ENCODE results near the gene FGD5. TPM values are rescaled to one million over a fixed set of nuclear protein-coding genes. Genes with fewer than 3 reads are reported as not detected.
A peak's percentile ranks its signal among the peaks of the same experiment; 100 is the strongest.

Gene FGD5
- total and polyA plus RNA-seq, 4 donors, result 2.5 to 61.6 (median 20.0) TPM

- ATAC-seq (ENCODE audit: low FRiP score) (no peak), DNase-seq (peak in 1 of 2 donors; percentile 57)
- no peak overlapping the region for H3K27ac ChIP-seq (ENCODE audit: low read depth in 1 of 2, low read length in 2 of 2)
- 95 to 97% methylated on average over 11 of the region's 11 CpGs for WGBS, 2 donors
- no peaks in the 10 kb centered on the region for H3K36me3 ChIP-seq (ENCODE audit: control insufficient read depth in 1 of 2, insufficient read depth in 2 of 2, low read length in 1 of 2)
- H3K27me3 ChIP-seq (ENCODE audit: control insufficient read depth in 1 of 2, insufficient read depth in 2 of 2, low read length in 1 of 2), result no peaks in the 10 kb centered on the region
- intact Hi-C loops (cut with DNase I), result no loop called here
- H3K4me3 ChIP-seq (ENCODE audit: low read length in 2 of 2), result no peak overlapping the region
- no peaks in the 10 kb centered on the region for H3K9me3 ChIP-seq (ENCODE audit: control insufficient read depth, low read length)
- no peaks in the 10 kb centered on the region for H3K4me1 ChIP-seq (ENCODE audit: control insufficient read depth in 1 of 2, insufficient read depth in 2 of 2, low read length in 2 of 2)
Observed at GRCh38 chr3:14867936-14868570, 49.3 kb downstream of the FGD5 start.

GRCh38 chr3:14869917-14870782 is 51.4 kb downstream of the FGD5 start:
- no peaks in the 10 kb centered on the region for H3K9me3 ChIP-seq (ENCODE audit: control insufficient read depth, low read length)
- H3K27ac ChIP-seq (ENCODE audit: low read depth in 1 of 2, low read length in 2 of 2), result no peak overlapping the region

GRCh38 chr3:14870783-14871060 is 52.0 kb downstream of the FGD5 start:
- DNase-seq (no peak), ATAC-seq (ENCODE audit: low FRiP score) (no peak)
- no peaks in the 10 kb centered on the region for H3K36me3 ChIP-seq (ENCODE audit: control insufficient read depth in 1 of 2, insufficient read depth in 2 of 2, low read length in 1 of 2)
- no peaks in the 10 kb centered on the region for H3K27me3 ChIP-seq (ENCODE audit: control insufficient read depth in 1 of 2, insufficient read depth in 2 of 2, low read length in 1 of 2)
- H3K4me3 ChIP-seq (ENCODE audit: low read length in 2 of 2), result no peak overlapping the region
- H3K27ac ChIP-seq (ENCODE audit: low read depth in 1 of 2, low read length in 2 of 2), result no peak overlapping the region
- H3K4me1 ChIP-seq (ENCODE audit: control insufficient read depth in 1 of 2, insufficient read depth in 2 of 2, low read length in 2 of 2), result no peaks in the 10 kb centered on the region
- 80 to 92% methylated on average over 4 of the region's 4 CpGs for WGBS, 2 donors
- H3K9me3 ChIP-seq (ENCODE audit: control insufficient read depth, low read length), result no peaks in the 10 kb centered on the region
- intact Hi-C loops (cut with DNase I), result no loop called here

More at GRCh38 chr3:14869917-14870782, 51.4 kb downstream of the FGD5 start:
- DNase-seq (peak in 1 of 2 donors; percentile 39), ATAC-seq (ENCODE audit: low FRiP score) (peak; percentile 12)
- 81 to 89% methylated on average over 16 to 17 of the region's 17 CpGs for WGBS, 2 donors
- Histone ChIP-seq H3K27me3 (ENCODE audit: control insufficient read depth in 1 of 2, insufficient read depth in 2 of 2, low read length in 1 of 2) (no peaks in the 10 kb centered on the region), H3K4me3 (ENCODE audit: low read length in 2 of 2) (no peak overlapping the region), H3K4me1 (ENCODE audit: control insufficient read depth in 1 of 2, insufficient read depth in 2 of 2, low read length in 2 of 2) (no peaks in the 10 kb centered on the region), H3K36me3 (ENCODE audit: control insufficient read depth in 1 of 2, insufficient read depth in 2 of 2, low read length in 1 of 2) (no peaks in the 10 kb centered on the region)
- intact Hi-C loops (cut with DNase I), result no loop called here

GRCh38 chr3:14871456-14872200 is 52.9 kb downstream of the FGD5 start:
- Histone ChIP-seq H3K36me3 (ENCODE audit: control insufficient read depth in 1 of 2, insufficient read depth in 2 of 2, low read length in 1 of 2) (no peaks in the 10 kb centered on the region), H3K4me3 (ENCODE audit: low read length in 2 of 2) (no peak overlapping the region), H3K4me1 (ENCODE audit: control insufficient read depth in 1 of 2, insufficient read depth in 2 of 2, low read length in 2 of 2) (no peaks in the 10 kb centered on the region), H3K27me3 (ENCODE audit: control insufficient read depth in 1 of 2, insufficient read depth in 2 of 2, low read length in 1 of 2) (no peaks in the 10 kb centered on the region), H3K9me3 (ENCODE audit: control insufficient read depth, low read length) (no peaks in the 10 kb centered on the region), H3K27ac (ENCODE audit: low read depth in 1 of 2, low read length in 2 of 2) (no peak overlapping the region)
- no peak for DNase-seq
- no peak for ATAC-seq (ENCODE audit: low FRiP score)
- intact Hi-C loops (cut with DNase I), result no loop called here
- 81 to 83% methylated on average over 10 of the region's 10 CpGs for WGBS, 2 donors

- Histone ChIP-seq H3K27me3 (ENCODE audit: control insufficient read depth in 1 of 2, insufficient read depth in 2 of 2, low read length in 1 of 2) (no peaks in the 10 kb centered on the region), H3K36me3 (ENCODE audit: control insufficient read depth in 1 of 2, insufficient read depth in 2 of 2, low read length in 1 of 2) (no peaks in the 10 kb centered on the region), H3K4me1 (ENCODE audit: control insufficient read depth in 1 of 2, insufficient read depth in 2 of 2, low read length in 2 of 2) (no peaks in the 10 kb centered on the region), H3K27ac (ENCODE audit: low read depth in 1 of 2, low read length in 2 of 2) (no peak overlapping the region), H3K4me3 (ENCODE audit: low read length in 2 of 2) (no peak overlapping the region), H3K9me3 (ENCODE audit: control insufficient read depth, low read length) (no peaks in the 10 kb centered on the region)
- DNase-seq (no peak), ATAC-seq (ENCODE audit: low FRiP score) (no peak)
- intact Hi-C loops (cut with DNase I), result no loop called here
- 67 to 90% methylated on average over 4 of the region's 4 CpGs for WGBS, 2 donors
Observed at GRCh38 chr3:14872706-14873105, 53.9 kb downstream of the FGD5 start.

- H3K36me3 ChIP-seq (ENCODE audit: control insufficient read depth in 1 of 2, insufficient read depth in 2 of 2, low read length in 1 of 2), result no peaks in the 10 kb centered on the region
- H3K4me3 ChIP-seq (ENCODE audit: low read length in 2 of 2), result no peak overlapping the region
- no peaks in the 10 kb centered on the region for H3K27me3 ChIP-seq (ENCODE audit: control insufficient read depth in 1 of 2, insufficient read depth in 2 of 2, low read length in 1 of 2)
- intact Hi-C loops (cut with DNase I), result no loop called here
- 77 to 93% methylated on average over 4 of the region's 4 CpGs for WGBS, 2 donors
- no peak overlapping the region for H3K27ac ChIP-seq (ENCODE audit: low read depth in 1 of 2, low read length in 2 of 2)
- no peak for ATAC-seq (ENCODE audit: low FRiP score)
- H3K9me3 ChIP-seq (ENCODE audit: control insufficient read depth, low read length), result no peaks in the 10 kb centered on the region
- H3K4me1 ChIP-seq (ENCODE audit: control insufficient read depth in 1 of 2, insufficient read depth in 2 of 2, low read length in 2 of 2), result no peaks in the 10 kb centered on the region
- no peak for DNase-seq
Observed at GRCh38 chr3:14874784-14875183, 56.0 kb downstream of the FGD5 start.

GRCh38 chr3:14875411-14876175 is 56.8 kb downstream of the FGD5 start:
- H3K4me3 ChIP-seq (ENCODE audit: low read length in 2 of 2), result no peak overlapping the region
- H3K9me3 ChIP-seq (ENCODE audit: control insufficient read depth, low read length), result no peaks in the 10 kb centered on the region
- 98 to 99% methylated on average over 8 of the region's 8 CpGs for WGBS, 2 donors
- ATAC-seq (ENCODE audit: low FRiP score) (no peak), DNase-seq (no peak)
- H3K36me3 ChIP-seq (ENCODE audit: control insufficient read depth in 1 of 2, insufficient read depth in 2 of 2, low read length in 1 of 2), result no peaks in the 10 kb centered on the region
- H3K4me1 ChIP-seq (ENCODE audit: control insufficient read depth in 1 of 2, insufficient read depth in 2 of 2, low read length in 2 of 2), result no peaks in the 10 kb centered on the region
- intact Hi-C loops (cut with DNase I), result no loop called here
- H3K27me3 ChIP-seq (ENCODE audit: control insufficient read depth in 1 of 2, insufficient read depth in 2 of 2, low read length in 1 of 2), result no peaks in the 10 kb centered on the region
- no peak overlapping the region for H3K27ac ChIP-seq (ENCODE audit: low read depth in 1 of 2, low read length in 2 of 2)

GRCh38 chr3:14876921-14877333 is 58.2 kb downstream of the FGD5 start:
- intact Hi-C loops (cut with DNase I), result no loop called here
- Histone ChIP-seq H3K27ac (ENCODE audit: low read depth in 1 of 2, low read length in 2 of 2) (no peak overlapping the region), H3K9me3 (ENCODE audit: control insufficient read depth, low read length) (no peaks in the 10 kb centered on the region), H3K27me3 (ENCODE audit: control insufficient read depth in 1 of 2, insufficient read depth in 2 of 2, low read length in 1 of 2) (no peaks in the 10 kb centered on the region), H3K4me1 (ENCODE audit: control insufficient read depth in 1 of 2, insufficient read depth in 2 of 2, low read length in 2 of 2) (no peaks in the 10 kb centered on the region), H3K4me3 (ENCODE audit: low read length in 2 of 2) (no peak overlapping the region), H3K36me3 (ENCODE audit: control insufficient read depth in 1 of 2, insufficient read depth in 2 of 2, low read length in 1 of 2) (no peaks in the 10 kb centered on the region)
- DNase-seq (peak; percentile 85 to 89), ATAC-seq (ENCODE audit: low FRiP score) (peak; percentile 88)
- 5 to 7% methylated on average over 12 of the region's 12 CpGs for WGBS, 2 donors

All from aorta (tissue), 5 donors.